Osteoblast (primary cell): ENCODE results near the gene NDN. TPM values are rescaled to one million over a fixed set of nuclear protein-coding genes. Genes with fewer than 3 reads are reported as not detected.

ENCODE experiments used
- DNase-seq: peaks from one replicate; pipeline ENCODE4 v3.0.0; 2011; ENCODE audit warnings: low spot score, mixed read lengths; ENCODE audit not compliant: insufficient read length; ENCODE audit errors: missing footprints
- H2AFZ ChIP-seq: 2 replicates; pipeline ENCODE4 v1.6.0; 2011; ENCODE audit warnings: mild to moderate bottlenecking, low read length
- H3K27ac ChIP-seq: 2 replicates; pipeline ENCODE4 v1.5.1; 2011; ENCODE audit warnings: mild to moderate bottlenecking, low read depth, low read length, moderate library complexity
- H3K27me3 ChIP-seq: 2 replicates; pipeline ENCODE4 v1.6.0; 2012; ENCODE audit warnings: mild to moderate bottlenecking, control low read depth, inconsistent platforms, low read length, moderate library complexity; ENCODE audit not compliant: insufficient read depth
- H3K36me3 ChIP-seq: 2 replicates; pipeline ENCODE4 v1.5.1; 2011; ENCODE audit warnings: mild to moderate bottlenecking, low read length, control low read depth, moderate library complexity; ENCODE audit not compliant: insufficient read depth
- H3K4me1 ChIP-seq: 2 replicates; pipeline ENCODE4 v1.5.1; 2011; ENCODE audit warnings: mild to moderate bottlenecking, low read length, control low read depth, moderate library complexity; ENCODE audit not compliant: insufficient read depth
- H3K4me2 ChIP-seq: 2 replicates; pipeline ENCODE4 v1.6.0; 2011; ENCODE audit warnings: mild to moderate bottlenecking, low read length; ENCODE audit not compliant: insufficient read depth
- H3K4me3 ChIP-seq: fragments of 200-600 bp; sonication (generic); 3 replicates; pipeline ENCODE4 v1.5.1; 2012; ENCODE audit warnings: mild to moderate bottlenecking, low read length, inconsistent platforms; ENCODE audit not compliant: insufficient read depth
- H3K79me2 ChIP-seq: 2 replicates; pipeline ENCODE4 v1.6.0; 2012; ENCODE audit warnings: mild to moderate bottlenecking, low read length, control low read depth, inconsistent platforms; ENCODE audit not compliant: insufficient read depth
- H3K9me3 ChIP-seq: 2 replicates; pipeline ENCODE4 v1.5.1; 2011; ENCODE audit warnings: low read depth, low read length, control low read depth
- H4K20me1 ChIP-seq: 2 replicates; pipeline ENCODE4 v1.6.0; 2012; ENCODE audit warnings: mild to moderate bottlenecking, low read length, control low read depth; ENCODE audit not compliant: insufficient read depth
- total RNA-seq: library from RNA; depleted of rRNA; stranded (reverse); fragments of >200 nt; gene quantifications from 2 replicates; pipeline ENCODE4 v1.2.3, GENCODE V29; 2012
- TF ChIP-seq, protein P1 (sequence below): IDR thresholded peaks from 2 replicates; pipeline ENCODE4 v1.5.1; 2011; ENCODE audit warnings: mild to moderate bottlenecking, low read depth, low read length, moderate library complexity; ENCODE audit errors: extremely low read depth

Gene NDN
- total RNA-seq, 1 donor: 34.7 TPM

- Histone ChIP-seq H3K27ac (no peak overlapping the region), H3K9me3 (peaks cover 2% of the 10 kb centered on the region), H2AFZ (no peak overlapping the region), H3K27me3 (no peaks in the 10 kb centered on the region), H3K36me3 (no peaks in the 10 kb centered on the region), H3K4me3 (no peak overlapping the region), H3K4me2 (no peak overlapping the region), H4K20me1 (no peaks in the 10 kb centered on the region), H3K79me2 (no peaks in the 10 kb centered on the region), H3K4me1 (no peaks in the 10 kb centered on the region)
- TF ChIP-seq, protein P1, sequence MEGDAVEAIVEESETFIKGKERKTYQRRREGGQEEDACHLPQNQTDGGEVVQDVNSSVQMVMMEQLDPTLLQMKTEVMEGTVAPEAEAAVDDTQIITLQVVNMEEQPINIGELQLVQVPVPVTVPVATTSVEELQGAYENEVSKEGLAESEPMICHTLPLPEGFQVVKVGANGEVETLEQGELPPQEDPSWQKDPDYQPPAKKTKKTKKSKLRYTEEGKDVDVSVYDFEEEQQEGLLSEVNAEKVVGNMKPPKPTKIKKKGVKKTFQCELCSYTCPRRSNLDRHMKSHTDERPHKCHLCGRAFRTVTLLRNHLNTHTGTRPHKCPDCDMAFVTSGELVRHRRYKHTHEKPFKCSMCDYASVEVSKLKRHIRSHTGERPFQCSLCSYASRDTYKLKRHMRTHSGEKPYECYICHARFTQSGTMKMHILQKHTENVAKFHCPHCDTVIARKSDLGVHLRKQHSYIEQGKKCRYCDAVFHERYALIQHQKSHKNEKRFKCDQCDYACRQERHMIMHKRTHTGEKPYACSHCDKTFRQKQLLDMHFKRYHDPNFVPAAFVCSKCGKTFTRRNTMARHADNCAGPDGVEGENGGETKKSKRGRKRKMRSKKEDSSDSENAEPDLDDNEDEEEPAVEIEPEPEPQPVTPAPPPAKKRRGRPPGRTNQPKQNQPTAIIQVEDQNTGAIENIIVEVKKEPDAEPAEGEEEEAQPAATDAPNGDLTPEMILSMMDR: no peak
- no peak for DNase-seq
Measured at GRCh38 chr15:23708332-23708731, 21.2 kb upstream of the NDN start.

GRCh38 chr15:23695282-23695681 is 8.2 kb upstream of the NDN start:
- Histone ChIP-seq H3K27me3 (no peaks in the 10 kb centered on the region), H4K20me1 (no peaks in the 10 kb centered on the region), H3K4me1 (no peaks in the 10 kb centered on the region), H3K4me3 (no peak overlapping the region), H3K9me3 (no peaks in the 10 kb centered on the region), H2AFZ (no peak overlapping the region), H3K4me2 (no peak overlapping the region), H3K79me2 (no peaks in the 10 kb centered on the region), H3K27ac (no peak overlapping the region), H3K36me3 (no peaks in the 10 kb centered on the region)
- TF ChIP-seq, protein P1: no peak
- DNase-seq: no peak

GRCh38 chr15:23694592-23694991 is 7.5 kb upstream of the NDN start:
- Histone ChIP-seq H3K4me3 (no peak overlapping the region), H3K27ac (no peak overlapping the region), H3K79me2 (no peaks in the 10 kb centered on the region), H3K4me2 (no peak overlapping the region), H3K9me3 (no peaks in the 10 kb centered on the region), H3K4me1 (no peaks in the 10 kb centered on the region), H2AFZ (no peak overlapping the region), H3K36me3 (no peaks in the 10 kb centered on the region), H4K20me1 (no peaks in the 10 kb centered on the region), H3K27me3 (no peaks in the 10 kb centered on the region)
- no peak for DNase-seq
- TF ChIP-seq, protein P1: no peak

DNA sequence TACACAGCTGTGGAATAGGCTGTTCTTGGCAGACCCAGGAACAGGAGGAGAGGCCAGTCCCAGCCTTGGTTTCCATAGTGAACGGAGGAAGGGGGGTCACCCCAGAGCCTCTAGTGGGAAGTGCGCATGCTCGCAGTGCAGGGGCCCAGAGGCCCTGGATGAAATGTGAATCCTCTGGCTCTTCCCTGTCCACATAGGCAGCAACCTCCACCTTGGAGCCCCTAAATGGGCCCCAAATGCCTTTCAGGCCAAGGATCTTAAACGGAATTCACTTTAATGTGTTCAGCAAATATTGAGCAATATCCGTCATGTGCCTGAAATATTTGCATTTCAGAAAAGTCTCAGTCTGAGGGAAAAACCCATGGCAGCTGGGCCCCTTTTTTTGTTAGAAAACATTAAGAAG is 3.3 kb upstream of the NDN start:
- H3K79me2 ChIP-seq: no peaks in the 10 kb centered on the region
- no peak overlapping the region for H2AFZ ChIP-seq
- no peak overlapping the region for H3K4me3 ChIP-seq
- no peaks in the 10 kb centered on the region for H3K9me3 ChIP-seq
- H3K27ac ChIP-seq: no peak overlapping the region
- no peaks in the 10 kb centered on the region for H3K4me1 ChIP-seq
- no peaks in the 10 kb centered on the region for H3K36me3 ChIP-seq
- no peaks in the 10 kb centered on the region for H4K20me1 ChIP-seq
- TF ChIP-seq, protein P1: no peak
- no peak overlapping the region for H3K4me2 ChIP-seq
- H3K27me3 ChIP-seq: no peaks in the 10 kb centered on the region
- DNase-seq: peak; percentile 29
